Heart right ventricle (tissue), 16 donors: ENCODE measurements around the gene NCOA6. TPM values are rescaled to one million over a fixed set of nuclear protein-coding genes. Genes with fewer than 3 reads are reported as not detected.
A peak's percentile ranks its signal among the peaks of the same experiment; 100 is the strongest.

Source experiments
- ATAC-seq, 8 donors: fragments of 200-7000 bp; cut with Tn5 transposase; one replicate each; pipeline ENCODE4 v1.9.1; 2020; ENCODE audit warnings: mild to moderate bottlenecking in 8 of 8, moderate library complexity in 8 of 8, moderate number of reproducible peaks in 1 of 8
- DNase-seq, 2 donors: peaks; one replicate each; pipeline ENCODE4 v3.0.0-alpha.2; 2020
- H3K27ac ChIP-seq, 10 donors: fragments of 200-600 bp; sonication (generic) in 2 of 10; one replicate each; pipeline versions ENCODE4 v1.5.0 to v1.8.0; 2020 to 2022; ENCODE audit warnings: mild to moderate bottlenecking in 3 of 10
- H3K27me3 ChIP-seq, 7 donors: fragments of 200-600 bp; one replicate each; pipeline ENCODE4 v1.8.0; 2021 to 2022; ENCODE audit warnings: mild to moderate bottlenecking in 2 of 7
- H3K36me3 ChIP-seq, 9 donors: fragments of 200-600 bp; sonication (generic) in 1 of 9; one replicate each; pipeline versions ENCODE4 v1.5.0 to v1.8.0; 2020 to 2022; ENCODE audit warnings: mild to moderate bottlenecking in 2 of 9
- H3K4me1 ChIP-seq, 9 donors: fragments of 200-600 bp; sonication (generic) in 1 of 9; one replicate each; pipeline versions ENCODE4 v1.5.0 to v1.8.0; 2020 to 2022; ENCODE audit warnings: mild to moderate bottlenecking in 4 of 9
- H3K4me3 ChIP-seq, 10 donors: fragments of 200-600 bp; sonication (generic) in 2 of 10; one replicate each; pipeline versions ENCODE4 v1.5.0 to v1.8.0; 2020 to 2022; ENCODE audit warnings: mild to moderate bottlenecking in 7 of 10, moderate library complexity in 2 of 10
- H3K9me3 ChIP-seq, 11 donors: fragments of 200-600 bp in 10 of 11; sonication (generic) in 2 of 11; one replicate each; pipeline versions ENCODE4 v1.5.0 to v1.8.0; 2013 to 2022; ENCODE audit warnings: mild to moderate bottlenecking in 2 of 11, control low read depth in 1 of 11, moderate library complexity in 1 of 11
- WGBS, 2 donors: extraction: QIAGEN DNeasy Blood & Tissue Kit; methylation state at CpG; one replicate each; pipeline ENCODE4 v1.1.7; 2013; ENCODE audit warnings: inconsistent platforms in 1 of 2; 5-methylcytosine and 5-hydroxymethylcytosine counted together
- intact Hi-C, 10 donors: fragments of 100-400 bp; cut with DNase I; formaldehyde crosslinking; loops; one replicate each; pipeline versions ENCODE4 v1.11.1 to v1.14.2; 2022
- polyA plus RNA-seq, 2 donors: library from polyadenylated mRNA; stranded (reverse); fragments of 200-250 nt; gene quantifications; one replicate each; pipeline ENCODE4 v1.2.3, GENCODE V29; 2013
- total RNA-seq, 10 donors: library from RNA; stranded (reverse); fragmentation: NEBNext Ultra II Directional in 3 of 10; extraction: Animal tissue kit (Norgen Biotek cat#: 25700) in 3 of 10; gene quantifications; one replicate each; pipeline versions ENCODE4 v1.2.1 to v1.2.4, GENCODE V29; 2021 to 2023
- TF ChIP-seq, protein P1 (sequence below), 9 donors: fragments of 200-600 bp; sonication (generic) in 2 of 9; IDR thresholded peaks; one replicate each; pipeline versions ENCODE4 v1.5.0 to v1.8.0; 2021 to 2022; ENCODE audit warnings: antibody characterized with exemption in 9 of 9, mild to moderate bottlenecking in 5 of 9, moderate library complexity in 1 of 9
- donor health status: Arrhythmogenic right ventricular cardiomyopathy.
- donor health status: ischemic (EF 13 %, LVEDD 7.1; RV severe dilation, severe dysfunction).
- donor health status: healthy with polysubstance abuse.
- donor health status: DM: no; HTN: yes; CAD: no.
- donor health status: DM: no; HTN: no; CAD: no.
- donor health status: ischemic (EF 25% LVEDD 6.9; RV normal size, moderate dysfunction).
- donor health status: ischemic (EF 25% LVEDD 5.7; RV mildly dilated, moderate dysfunction).
- donor health status: healthy.
- donor health status: DM: yes; HTN: yes; CAD: no.
- donor health status: Ischemic cardiomyopathy.
- donor health status: ischemic (EF 35%, LVEDD 5.7; RV mildly dilated, moderate dysfunction).
- donor health status: nonischemic (EF 11% LVEDD 7.7; RV severe dilation, severe dysfunction).
- donor health status: DM: yes; HTN: yes; CAD: no.
- donor health status: PGD.
- donor health status: ischemic (EF 29% LVEDD 5.4; RV normal size, mild dysfunction).
- donor health status: nonischemic (EF 23%, LVEDD 6.1; RV moderate dilation, normal function).

NCOA6 gene
- total and polyA plus RNA-seq, 12 donors = 11.6 to 37.5 (median 18.0) TPM

- peak overlapping the region; percentile 98 to 100 (median 100) for H3K27ac ChIP-seq
- WGBS, 2 donors = 19 to 27% methylated on average over 5 of the region's 5 CpGs
Measured at GRCh38 chr20:34705008-34705396, 120.4 kb downstream of the NCOA6 start.

DNA sequence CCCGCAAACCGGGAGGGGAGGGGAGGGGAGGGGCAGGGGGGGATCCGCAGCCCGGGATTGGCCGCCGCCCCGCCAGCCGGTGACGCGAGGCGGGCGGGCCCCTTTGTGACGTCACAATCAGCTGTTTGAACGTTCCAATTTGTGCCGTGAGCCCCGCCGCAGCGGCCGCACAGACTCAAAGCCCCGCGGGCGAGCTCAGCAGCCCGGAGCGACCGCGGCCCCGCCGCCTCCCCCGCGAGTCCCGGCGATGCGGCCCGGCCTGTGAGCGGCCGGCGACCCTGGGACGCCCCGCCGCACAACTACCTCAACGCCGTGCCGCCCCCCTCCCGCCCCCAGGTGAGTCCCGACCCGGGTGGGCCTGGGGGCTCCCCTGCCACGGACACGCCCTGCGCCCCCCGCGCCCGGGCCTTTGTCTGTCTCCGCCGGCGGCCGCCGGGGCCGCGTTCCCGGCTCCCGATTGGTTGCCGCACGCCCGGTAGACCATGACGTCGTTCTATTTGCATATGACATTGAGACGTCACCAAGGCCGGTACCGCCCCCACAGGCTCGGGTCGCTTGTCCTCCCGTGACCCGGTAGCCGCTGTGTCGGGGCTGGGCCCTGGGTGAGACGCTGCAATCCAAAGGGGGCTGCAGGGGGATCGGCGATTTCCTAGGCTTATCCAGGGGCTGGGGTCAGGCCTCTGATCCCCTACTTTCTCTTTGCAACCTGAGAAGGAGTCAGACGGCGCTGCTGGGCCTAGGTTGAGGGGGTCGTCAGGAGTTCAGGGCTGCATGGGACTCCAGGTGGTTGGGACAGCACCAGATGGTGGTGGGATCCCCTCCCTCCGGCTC is 121.1 kb downstream of the NCOA6 start, which contains the start of gene TP53INP2:
Gene TP53INP2 (plus strand): TSS at position 168 of the 831 bp plus-strand sequence. CDS start 4,396 bp downstream, outside the sequence.
- H3K27ac ChIP-seq = peak within 1 kb of the TSS; percentile 98 to 100 (median 100)
- H3K4me1 ChIP-seq = peaks cover 5 to 53% (median 43%) of the 10 kb centered on the region in 9 donors
- WGBS, 2 donors = 0 to 1% methylated on average over 64 to 81 of the region's 82 CpGs

More at GRCh38 chr20:34705008-34705396, 120.4 kb downstream of the NCOA6 start:
- intact Hi-C loops = loop anchor here in 9 of 10 donors (2.0 to 10.0 kb wide), 11 partner anchors 28 to 393 kb away; partner anchors contain the start of genes MAP1LC3A (in 1 of the 9) and PIGU (in 1 of the 9)
- Histone ChIP-seq H3K36me3 (no peaks in the 10 kb centered on the region), H3K4me1 (peaks cover 5 to 57% (median 43%) of the 10 kb centered on the region in 9 donors), H3K9me3 (no peaks in the 10 kb centered on the region), H3K27me3 (no peaks in the 10 kb centered on the region), H3K4me3 (peak overlapping the region; percentile 58 to 91 (median 79))
- TF ChIP-seq, protein P1, sequence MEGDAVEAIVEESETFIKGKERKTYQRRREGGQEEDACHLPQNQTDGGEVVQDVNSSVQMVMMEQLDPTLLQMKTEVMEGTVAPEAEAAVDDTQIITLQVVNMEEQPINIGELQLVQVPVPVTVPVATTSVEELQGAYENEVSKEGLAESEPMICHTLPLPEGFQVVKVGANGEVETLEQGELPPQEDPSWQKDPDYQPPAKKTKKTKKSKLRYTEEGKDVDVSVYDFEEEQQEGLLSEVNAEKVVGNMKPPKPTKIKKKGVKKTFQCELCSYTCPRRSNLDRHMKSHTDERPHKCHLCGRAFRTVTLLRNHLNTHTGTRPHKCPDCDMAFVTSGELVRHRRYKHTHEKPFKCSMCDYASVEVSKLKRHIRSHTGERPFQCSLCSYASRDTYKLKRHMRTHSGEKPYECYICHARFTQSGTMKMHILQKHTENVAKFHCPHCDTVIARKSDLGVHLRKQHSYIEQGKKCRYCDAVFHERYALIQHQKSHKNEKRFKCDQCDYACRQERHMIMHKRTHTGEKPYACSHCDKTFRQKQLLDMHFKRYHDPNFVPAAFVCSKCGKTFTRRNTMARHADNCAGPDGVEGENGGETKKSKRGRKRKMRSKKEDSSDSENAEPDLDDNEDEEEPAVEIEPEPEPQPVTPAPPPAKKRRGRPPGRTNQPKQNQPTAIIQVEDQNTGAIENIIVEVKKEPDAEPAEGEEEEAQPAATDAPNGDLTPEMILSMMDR (IDR thresholded peaks at IDR 0.05) = no peak
- DNase-seq (no peak), ATAC-seq (no peak)

DNA sequence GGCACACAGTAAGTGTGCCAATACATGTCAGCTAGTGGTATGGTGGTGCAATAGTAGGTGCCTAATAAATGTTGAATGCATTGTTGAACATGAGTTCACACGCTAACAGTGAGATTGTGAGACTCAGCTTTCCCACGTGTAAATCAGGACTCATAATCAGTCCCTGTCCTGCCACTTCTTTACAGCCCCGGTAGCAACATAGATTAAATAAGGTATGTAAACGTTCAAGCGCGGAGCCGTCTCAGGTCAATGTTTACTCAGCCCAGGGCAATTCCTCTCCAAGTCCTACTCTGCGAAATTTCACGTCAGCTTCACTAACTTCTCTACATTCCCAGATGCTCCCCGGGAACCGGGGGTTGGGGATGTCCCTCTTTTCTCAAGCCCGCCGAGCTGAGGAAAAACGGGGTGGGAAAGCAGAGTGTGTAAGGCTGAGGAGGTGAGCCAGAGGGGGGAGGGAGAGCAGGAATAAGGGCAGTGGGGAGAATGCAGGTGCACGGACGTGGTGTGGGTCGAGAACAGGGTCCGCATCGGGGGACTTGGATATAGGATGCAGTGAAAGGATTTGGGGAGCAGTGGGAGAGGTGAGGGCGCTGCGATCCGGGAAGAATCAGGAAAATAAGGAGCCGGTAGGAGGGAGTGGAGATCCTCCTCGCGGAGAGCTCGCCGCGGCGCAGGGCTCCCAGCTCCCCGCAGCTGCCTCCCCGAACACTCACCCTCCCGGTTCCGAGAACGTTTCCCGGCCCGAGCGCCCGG is 121.9 kb downstream of the NCOA6 start:
- 1% methylated on average over 37 to 38 of the region's 38 CpGs for WGBS, 2 donors
- H3K9me3 ChIP-seq = no peaks in the 10 kb centered on the region
- TF ChIP-seq, protein P1 (IDR thresholded peaks at IDR 0.05) = no peak
- no peaks in the 10 kb centered on the region for H3K36me3 ChIP-seq
- H3K4me3 ChIP-seq = peak overlapping the region; percentile 58 to 91 (median 79)
- intact Hi-C loops = loop anchor here in 6 of 10 donors (1.0 to 10.0 kb wide), 7 partner anchors 26 to 389 kb away; partner anchors contain the start of gene PIGU (in 2 of the 6)
- peak in 1 of 2 donors; percentile 22 for DNase-seq
- no peaks in the 10 kb centered on the region for H3K27me3 ChIP-seq
- ATAC-seq = peak in 5 of 8 donors; percentile 0 to 4 (median 0)
- H3K27ac ChIP-seq = peak overlapping the region; percentile 98 to 100 (median 100)
- peaks cover 3 to 49% (median 40%) of the 10 kb centered on the region in 9 donors for H3K4me1 ChIP-seq

More for the DNA sequence above, 121.1 kb downstream of the NCOA6 start, which contains the start of gene TP53INP2:
- H3K4me3 ChIP-seq = peak within 1 kb of the TSS; percentile 58 to 91 (median 79)
- no peaks in the 10 kb centered on the region for H3K36me3 ChIP-seq
- intact Hi-C loops = loop anchor here in 9 of 10 donors (1.0 to 10.0 kb wide), 12 partner anchors 27 to 392 kb away; partner anchors contain the start of genes PIGU (in 2 of the 9) and MAP1LC3A (in 1 of the 9)
- TF ChIP-seq, protein P1 (IDR thresholded peaks at IDR 0.05) = no peak
- no peaks in the 10 kb centered on the region for H3K9me3 ChIP-seq
- H3K27me3 ChIP-seq = no peaks in the 10 kb centered on the region
- ATAC-seq (peak; percentile 79 to 88 (median 86)), DNase-seq (peak; percentile 94 to 96)
